HG02642 (cell line): Measurements from ENCODE around the gene PTPRF.

ENCODE experiments used
- ATAC-seq: cut with Tn5 transposase; IDR thresholded peaks from one replicate; pipeline ENCODE4 v1.9.1; 2021; ENCODE audit warnings: mild to moderate bottlenecking; ENCODE audit not compliant: unreplicated experiment, poor library complexity

PTPRF gene

DNA sequence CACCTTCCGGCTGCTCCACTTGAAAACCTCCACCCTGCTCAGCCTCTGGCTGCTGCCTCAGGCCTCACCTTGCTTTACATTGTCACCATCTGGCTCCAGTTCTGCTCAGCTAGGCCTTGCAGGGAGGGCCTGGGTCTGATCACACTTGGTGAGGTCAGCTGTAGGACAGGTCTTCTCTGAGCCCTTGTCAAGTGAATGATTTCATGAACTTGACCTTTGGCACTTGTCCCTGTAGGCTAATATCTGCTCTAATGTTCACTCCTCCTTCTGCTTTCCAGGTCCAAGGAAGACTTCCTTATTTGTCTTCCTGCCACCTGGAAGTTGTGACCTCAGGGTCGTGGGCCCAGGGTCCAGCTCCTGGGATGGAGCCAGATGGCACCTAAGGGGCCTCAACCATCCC, 41.4 kb downstream of the PTPRF start:
- no peak for ATAC-seq

DNA sequence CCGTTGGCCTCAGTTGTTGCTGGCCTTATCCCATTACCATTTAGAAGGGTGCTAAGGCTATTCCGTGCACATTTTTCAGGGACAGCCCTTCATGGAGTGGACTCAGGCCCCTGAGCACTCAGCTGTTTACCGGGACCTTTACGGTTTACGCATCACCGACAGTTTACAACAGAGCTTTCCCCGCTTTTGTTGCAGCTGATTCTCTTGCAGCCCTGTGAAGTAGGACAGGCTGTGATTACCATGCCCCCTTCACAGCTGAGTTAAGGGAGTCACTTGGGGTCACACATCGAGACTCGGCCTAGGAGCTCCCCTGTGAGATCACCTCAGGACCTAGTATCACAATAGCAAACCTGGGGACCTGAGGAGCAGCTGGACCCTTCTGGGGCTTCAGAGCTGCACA, 41.9 kb downstream of the PTPRF start:
- ATAC-seq, result no peak

DNA sequence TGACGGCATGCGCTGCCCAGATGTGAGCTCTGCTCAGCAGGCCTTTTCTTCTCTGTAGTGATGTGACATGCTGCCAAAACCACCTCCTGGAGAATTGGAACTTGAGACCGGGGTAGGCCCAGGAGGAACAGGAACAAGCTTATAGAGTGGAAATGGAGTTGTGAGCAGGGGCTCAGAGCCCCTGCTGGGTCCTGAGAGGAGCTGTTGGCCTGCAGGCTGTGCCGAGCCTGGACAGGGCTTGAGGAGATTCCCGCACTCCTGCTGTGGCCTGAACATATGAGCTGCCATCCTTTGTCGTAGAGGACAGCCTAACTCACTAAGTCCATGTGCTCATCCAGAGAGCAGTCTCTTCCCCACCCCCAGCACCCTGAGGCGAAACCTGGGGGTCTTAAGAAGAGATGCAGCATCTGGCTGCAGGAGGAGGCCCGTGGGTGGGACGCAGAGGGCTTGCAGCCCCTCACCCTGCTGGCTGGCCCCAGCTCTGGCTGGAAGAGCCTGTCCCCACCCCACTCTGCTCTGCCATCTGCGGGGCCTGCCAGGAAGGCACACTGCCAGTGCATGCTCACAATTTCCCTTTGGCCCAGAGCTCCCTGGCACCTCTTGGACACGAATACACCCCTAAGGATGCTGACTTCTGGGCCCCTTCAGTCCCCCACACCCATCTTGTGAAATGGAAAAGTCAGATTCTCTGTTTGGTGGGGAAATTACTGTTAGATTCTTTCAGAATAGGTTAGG, 42.5 kb downstream of the PTPRF start:
- ATAC-seq, result no peak

DNA sequence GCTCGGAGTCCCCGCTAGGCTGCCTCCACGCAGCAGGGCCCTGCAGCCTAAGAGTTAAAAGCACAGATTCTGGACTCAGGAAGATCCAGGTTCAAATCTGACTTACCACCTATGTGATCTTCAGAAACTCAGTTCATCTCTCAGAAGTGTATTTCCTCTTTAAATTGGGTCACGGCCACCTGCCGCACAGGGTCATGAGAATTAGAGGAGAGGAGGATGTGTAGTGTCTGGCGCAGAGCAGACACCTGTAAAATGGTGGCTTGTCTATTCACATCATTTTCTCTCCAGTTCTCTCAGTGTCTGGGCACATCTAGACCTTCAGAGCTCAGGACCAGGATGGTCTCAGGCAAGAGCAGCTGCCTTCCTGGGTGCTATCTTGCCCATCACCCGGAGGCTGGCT, 45.8 kb downstream of the PTPRF start:
- ATAC-seq, result no peak

DNA sequence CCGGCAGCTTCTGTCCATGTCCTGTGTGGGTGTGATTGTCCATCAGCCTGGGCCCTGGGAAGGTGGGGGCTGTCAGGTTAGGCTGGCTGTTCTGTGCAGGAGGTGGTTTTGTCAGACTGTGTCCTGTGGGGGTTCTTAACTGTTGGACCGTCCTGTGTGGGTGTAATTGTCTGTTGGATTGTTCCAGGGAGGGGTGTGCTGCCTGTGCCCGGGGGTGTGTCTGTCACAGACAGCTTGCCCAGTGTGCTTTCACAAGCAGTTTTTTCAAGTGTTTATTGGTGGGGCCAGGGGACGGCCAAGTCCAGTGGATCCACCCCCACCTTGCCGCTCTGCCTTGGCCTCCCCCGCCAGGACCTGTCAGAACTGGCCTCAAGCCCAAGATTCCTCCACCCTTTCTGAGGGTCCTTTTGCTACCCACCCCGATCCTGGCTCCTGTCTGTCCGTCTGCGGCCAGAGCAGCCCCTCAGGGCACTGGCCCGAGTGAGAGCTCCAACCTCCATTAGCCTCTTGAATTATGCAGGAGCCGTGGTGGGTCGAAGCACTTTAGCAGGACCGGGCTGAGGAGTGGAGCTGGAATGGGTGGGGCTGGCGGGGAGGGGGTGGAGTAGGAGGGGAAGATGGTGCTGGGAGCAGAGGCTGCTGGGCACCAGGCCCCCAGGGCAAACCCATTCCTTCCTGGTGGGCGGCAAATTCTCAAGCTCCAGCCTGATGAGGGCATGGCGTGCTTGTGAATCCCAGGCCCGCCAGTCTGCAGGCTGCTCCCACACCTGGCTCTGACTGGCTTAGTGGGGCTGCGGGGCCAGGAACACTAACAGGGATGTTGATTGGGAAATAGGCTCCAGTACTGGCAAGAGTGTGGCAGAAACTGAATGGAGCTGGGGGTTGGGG, 47.2 kb downstream of the PTPRF start:
- ATAC-seq, result no peak

DNA sequence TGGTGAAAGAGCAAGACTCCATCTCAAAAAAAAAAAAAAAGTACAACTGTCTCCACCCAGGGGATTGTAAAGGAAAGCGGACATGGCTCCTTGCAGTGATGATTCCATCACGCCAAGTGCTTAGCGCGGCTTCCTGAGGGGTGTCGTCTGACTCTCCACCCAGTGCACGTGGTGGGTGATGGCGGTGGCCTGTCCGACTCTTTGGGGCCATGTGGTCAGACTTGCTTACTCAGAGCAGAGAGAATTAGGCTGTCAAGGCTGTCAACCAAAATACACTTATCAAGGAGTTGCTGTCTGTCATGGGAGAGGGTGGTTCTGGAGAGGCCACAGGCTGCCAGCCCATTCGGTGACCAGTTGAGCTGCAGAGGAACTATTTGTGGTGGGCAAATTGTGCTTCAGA, 49.4 kb downstream of the PTPRF start:
- ATAC-seq, result no peak

DNA sequence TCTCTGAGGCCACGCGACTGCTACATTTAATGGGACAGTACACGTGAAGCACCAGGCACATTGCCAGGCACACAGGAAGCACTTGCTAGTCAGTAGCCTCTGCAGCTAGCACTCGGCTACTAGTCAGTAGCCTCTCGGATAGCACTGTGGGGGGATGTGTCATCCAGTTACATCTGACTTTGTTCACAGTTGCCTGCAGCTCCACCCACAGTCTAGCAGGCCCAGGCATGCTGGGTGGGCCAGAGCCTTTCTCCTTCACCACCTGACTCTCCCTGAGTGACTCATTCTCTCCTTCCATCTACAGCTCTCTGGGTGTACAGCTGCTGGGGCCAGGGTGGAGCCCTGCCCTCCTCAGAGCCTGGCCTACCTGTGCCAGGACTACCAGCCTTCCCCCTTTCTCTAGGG, 51.5 kb downstream of the PTPRF start:
- ATAC-seq, result no peak

DNA sequence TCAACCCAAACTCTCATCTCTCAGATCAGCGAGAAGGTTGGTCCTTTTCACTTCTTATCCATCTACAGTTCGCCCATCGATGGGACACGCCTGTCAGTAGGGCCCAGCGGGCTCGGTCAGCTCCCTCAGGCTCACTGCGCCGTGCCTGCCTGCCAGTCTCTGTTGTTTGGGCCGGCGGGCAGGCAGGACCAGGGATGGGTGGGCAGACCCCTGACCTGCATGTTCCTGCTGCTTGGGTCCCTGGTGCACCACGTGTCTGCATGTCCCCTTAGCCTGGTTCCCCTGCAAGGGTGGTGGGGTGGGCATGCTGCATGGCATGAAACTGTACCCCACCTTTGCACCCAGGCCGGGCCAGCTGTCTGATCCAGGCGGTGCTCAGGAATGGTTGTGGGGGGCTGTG, 52.4 kb downstream of the PTPRF start:
- no peak for ATAC-seq

DNA sequence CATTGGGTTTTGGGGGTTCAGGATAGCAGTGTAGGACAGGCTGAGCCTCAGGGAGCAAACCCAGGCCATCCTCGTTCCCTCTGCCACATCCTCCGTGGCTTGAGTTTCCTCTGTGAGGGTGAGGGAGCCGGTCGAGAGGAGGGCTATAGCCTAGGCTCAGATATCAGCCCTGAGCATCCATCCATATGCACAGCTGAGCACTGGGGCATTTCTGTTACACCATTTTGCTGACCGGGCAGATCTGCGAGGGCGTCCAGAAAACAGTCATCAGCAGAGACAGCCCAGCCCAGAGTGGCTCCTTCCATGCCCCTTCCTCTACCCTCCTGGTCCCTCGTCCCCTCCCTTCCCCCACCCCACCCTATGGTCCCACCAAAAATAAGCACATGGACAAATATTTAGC, 53.5 kb downstream of the PTPRF start:
- ATAC-seq, result no peak

DNA sequence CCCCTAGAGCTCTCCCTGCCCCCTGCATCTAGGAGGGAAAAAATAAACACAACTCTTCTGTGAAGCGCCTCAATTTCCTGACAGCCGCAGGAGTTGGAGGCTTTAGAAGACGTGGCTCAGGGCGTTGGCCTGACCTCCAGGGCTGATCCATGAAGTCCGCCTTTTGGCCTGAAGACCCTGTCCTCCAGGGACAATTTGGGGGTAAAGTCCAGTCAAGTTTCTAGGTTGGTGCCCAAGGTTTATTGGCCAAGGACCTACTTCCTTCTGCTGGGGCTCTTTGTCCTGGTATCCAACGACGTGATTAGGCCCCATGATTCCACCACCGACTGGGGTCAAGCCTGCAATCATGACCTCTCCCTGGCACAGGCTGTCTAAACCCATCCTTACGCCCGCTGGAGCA, 54.9 kb downstream of the PTPRF start:
- no peak for ATAC-seq

DNA sequence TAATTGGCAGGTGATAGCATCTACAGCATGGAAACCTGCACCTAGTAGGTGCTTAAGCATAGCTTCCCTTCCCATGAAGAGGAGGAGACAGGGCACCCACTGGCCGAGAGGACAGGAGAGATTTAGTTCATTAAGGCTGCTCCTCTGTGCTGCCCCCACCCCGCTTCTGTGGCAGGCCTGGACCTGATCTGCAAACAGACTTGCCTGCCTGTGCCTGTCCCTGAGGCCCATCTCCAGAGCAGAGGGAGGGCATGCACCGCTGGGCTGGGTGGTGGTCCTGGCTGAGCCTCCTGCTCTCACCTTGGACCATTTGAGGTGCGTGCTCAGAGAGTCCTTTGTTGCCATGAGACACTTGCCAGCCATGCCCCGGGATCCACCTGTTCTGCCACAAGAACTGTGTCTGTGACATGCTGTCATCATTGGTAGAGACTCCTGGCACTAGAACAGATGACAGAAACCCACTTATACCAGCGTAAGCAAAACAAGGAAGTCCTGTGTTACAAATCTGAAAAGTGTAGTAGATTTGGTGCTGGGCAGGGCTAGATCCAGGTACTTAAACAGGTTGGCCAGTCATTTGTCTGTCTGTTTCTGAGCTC, 55.6 kb downstream of the PTPRF start:
- ATAC-seq, result no peak

DNA sequence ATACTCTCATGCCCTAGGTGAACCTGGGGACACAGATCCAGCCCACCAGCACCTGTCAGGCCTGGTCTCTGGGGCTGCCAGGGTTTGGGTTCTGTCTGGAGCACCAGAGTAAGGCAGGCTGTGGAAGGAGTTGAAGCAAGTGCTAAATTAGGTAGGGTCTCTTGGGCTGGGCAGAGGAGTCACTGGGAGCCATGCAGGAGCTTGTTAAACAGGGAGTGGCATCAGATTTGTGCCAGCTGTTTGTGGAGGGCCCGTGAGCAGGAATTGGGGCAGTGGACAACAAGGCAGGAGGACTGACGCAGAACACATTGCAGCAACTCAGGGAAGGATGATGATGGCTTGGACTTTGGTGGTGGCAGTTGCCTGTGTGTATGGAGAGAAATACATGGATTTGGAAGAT, 56.3 kb downstream of the PTPRF start:
- no peak for ATAC-seq

DNA sequence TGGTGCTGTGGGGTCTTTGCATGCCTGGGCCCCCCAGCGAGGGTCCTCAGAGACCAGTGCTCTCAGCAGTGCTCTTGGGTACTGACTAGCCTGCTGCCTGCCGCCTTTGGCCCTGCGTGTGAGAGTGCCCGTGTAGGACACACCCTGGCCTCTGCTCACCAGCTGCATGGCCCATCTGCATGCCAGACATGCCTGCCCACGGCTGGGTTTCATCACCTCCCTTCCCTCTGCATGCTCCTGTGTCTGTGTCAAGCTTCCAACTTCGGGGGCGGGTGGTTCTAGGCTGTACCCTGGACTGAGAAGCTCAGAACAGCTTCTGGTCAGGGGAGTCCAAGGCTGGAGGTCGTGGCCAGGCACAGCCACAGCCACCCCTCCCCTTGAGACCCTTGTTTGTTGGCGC, 56.9 kb downstream of the PTPRF start:
- no peak for ATAC-seq

DNA sequence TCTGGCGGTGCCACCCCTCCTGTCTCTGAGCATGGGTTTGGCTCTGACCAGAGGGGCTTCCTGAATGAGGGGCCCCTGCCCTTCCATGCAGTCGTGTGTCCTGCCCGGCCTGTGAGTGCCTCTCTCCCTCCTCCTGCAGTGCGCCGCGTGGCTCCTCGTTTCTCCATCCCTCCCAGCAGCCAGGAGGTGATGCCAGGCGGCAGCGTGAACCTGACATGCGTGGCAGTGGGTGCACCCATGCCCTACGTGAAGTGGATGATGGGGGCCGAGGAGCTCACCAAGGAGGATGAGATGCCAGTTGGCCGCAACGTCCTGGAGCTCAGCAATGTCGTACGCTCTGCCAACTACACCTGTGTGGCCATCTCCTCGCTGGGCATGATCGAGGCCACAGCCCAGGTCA, 57.9 kb downstream of the PTPRF start:
- ATAC-seq, result no peak

DNA sequence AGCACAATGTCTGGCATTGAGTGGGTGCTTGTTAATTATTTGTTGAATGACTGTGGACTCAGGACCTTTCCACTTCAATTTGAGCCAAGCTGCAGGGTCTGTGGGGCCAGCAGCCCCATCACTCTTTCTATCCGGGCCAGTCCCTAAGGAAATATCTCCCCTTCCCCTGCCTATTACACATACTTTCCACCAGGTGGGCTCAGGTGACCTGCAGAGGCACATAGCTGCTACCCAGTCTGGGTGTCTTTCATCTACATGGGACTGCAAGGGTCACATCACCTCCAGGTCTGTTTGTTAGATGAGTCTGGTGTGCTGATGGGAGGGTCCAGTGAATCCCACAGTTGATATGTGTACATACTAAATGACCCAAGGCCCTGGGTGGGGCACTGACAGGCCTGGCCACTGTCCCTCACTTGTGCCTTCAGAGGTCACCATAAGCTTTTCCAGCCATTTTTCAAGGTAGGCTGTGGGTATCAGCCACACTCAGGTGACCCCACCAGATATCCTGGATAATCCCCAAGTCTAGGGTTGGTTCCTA, 59.8 kb downstream of the PTPRF start:
- no peak for ATAC-seq

DNA sequence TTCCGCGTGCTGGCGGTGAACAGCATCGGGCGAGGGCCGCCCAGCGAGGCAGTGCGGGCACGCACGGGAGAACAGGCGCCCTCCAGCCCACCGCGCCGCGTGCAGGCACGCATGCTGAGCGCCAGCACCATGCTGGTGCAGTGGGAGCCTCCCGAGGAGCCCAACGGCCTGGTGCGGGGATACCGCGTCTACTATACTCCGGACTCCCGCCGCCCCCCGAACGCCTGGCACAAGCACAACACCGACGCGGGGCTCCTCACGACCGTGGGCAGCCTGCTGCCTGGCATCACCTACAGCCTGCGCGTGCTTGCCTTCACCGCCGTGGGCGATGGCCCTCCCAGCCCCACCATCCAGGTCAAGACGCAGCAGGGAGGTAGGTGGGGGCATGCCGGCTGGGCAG, 60.5 kb downstream of the PTPRF start:
- no peak for ATAC-seq

DNA sequence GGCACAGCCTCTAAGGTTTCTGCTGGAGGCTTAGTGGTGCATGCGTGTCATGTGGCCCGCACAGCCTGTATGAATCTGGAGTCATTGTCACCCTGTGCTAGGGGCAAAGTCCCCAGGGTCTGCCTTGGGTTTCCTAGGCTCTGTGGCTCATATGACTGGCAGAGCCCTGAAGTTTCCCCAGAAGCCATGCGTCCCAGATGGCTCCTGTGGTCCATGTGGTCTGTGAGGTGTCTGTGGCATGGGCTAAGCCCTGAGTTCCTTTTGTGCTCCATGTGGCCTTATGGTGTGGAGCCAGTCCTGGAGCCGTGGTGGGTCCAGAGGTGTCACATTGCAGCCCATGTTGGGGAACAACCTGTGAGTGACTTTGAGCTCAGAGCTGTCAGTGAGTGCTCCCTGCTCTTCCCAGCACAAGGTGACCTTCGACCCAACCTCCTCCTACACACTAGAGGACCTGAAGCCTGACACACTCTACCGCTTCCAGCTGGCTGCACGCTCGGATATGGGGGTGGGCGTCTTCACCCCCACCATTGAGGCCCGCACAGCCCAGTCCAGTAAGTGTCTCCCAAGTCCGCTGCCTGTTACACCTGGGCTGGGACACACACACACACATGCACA, 61.5 kb downstream of the PTPRF start:
- no peak for ATAC-seq

DNA sequence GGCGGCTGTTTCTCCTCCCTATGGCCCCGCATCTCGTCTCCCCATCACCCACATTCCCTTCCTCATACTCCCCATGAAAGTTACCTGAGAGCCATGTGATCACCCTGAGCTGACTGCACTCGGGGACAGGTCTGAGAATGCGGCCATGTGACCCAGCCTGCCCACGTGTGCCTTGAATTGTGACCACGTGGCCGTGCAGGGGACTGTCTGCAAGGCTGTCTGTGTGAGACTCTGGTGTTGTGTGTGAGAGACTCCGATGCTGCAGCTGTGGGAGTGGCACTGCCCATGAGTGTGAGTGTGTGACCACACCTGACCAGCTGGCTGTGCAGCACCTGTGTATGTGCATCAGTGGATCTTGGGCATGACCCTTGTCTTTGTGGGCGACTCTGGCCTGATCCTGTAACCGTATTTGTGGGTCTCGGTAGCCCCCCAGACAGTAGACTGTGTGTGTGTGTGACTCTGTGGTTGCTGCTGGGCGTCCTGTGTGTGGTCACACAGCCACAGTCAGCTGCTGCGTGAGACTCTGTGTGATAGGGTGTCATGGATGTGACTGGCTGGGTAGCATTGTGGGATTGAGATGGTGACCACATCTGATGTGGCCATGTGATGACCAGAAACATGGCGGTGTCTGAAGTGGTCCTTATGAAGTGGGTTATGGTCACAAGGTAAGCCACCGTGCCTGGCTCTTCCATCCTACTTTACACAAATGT, 62.4 kb downstream of the PTPRF start:
- no peak for ATAC-seq

DNA sequence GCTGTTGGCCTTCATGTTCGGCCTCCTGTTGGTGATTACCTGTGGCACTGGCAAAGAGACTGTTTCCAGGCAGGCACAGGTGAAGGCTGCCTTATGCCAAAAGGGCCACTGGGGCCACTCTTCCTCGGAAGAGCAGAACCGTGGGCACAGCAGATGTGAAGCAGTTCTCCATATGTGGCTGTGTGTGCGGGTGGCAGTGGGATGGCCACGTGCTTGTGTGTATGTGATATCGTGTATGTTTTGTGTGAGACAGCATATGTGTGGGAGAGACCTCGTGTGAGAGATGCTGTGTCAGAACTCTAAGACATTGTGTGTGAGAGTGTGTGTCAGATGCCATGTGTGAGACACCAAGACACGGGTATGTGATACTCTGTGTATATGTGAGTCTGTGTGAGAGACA, 65.9 kb downstream of the PTPRF start:
- no peak for ATAC-seq

DNA sequence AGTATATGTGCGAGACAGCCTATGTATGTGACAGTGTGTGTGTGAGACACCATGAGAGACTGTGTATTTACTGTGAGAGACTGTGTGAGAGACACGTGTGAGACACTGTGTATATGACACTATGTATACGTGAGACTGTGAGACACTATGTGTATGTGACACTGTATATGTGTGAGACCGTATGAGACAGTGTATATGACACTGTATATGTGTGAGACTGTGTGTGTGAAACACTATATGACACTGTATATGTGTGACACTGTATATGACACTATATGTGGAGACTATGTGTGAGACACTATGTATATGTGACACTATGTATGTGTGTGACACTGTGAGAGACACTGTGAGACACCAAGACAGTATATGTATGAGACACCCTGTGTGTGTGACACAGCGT, 66.3 kb downstream of the PTPRF start:
- no peak for ATAC-seq
